Heart left ventricle (tissue), 16 donors: ENCODE measurements around the gene TBC1D12. TPM values are rescaled to one million over a fixed set of nuclear protein-coding genes. Genes with fewer than 3 reads are reported as not detected.
"Not testable (repeated sequence)": the region's sequence is repeated elsewhere in the genome, so short reads cannot be mapped to it uniquely, and the experiment has no call there.

ENCODE experiments used
- ATAC-seq, 4 donors: fragments of 200-7000 bp; cut with Tn5 transposase; one replicate each; pipeline ENCODE4 v1.9.1; 2020 to 2022; ENCODE audit warnings: moderate library complexity in 4 of 4, mild to moderate bottlenecking in 3 of 4, moderate number of reproducible peaks in 1 of 4
- DNase-seq, 5 donors: peaks; one replicate each; pipeline ENCODE4 v3.0.0-alpha.2; 2020
- H3K27ac ChIP-seq, 12 donors: fragments of 200-600 bp; sonication (generic) in 4 of 12; one replicate each; pipeline versions ENCODE4 v1.5.0 to v1.8.0; 2016 to 2022; ENCODE audit warnings: mild to moderate bottlenecking in 2 of 12
- H3K27me3 ChIP-seq, 9 donors: fragments of 200-600 bp; sonication (generic) in 2 of 9; one replicate each; pipeline versions ENCODE4 v1.5.1 to v1.8.0; 2016 to 2022; ENCODE audit warnings: mild to moderate bottlenecking in 3 of 9
- H3K36me3 ChIP-seq, 9 donors: fragments of 200-600 bp; sonication (generic) in 2 of 9; one replicate each; pipeline versions ENCODE4 v1.5.0 to v1.8.0; 2018 to 2022; ENCODE audit warnings: mild to moderate bottlenecking in 2 of 9
- H3K4me1 ChIP-seq, 12 donors: fragments of 200-600 bp; sonication (generic) in 4 of 12; one replicate each; pipeline versions ENCODE4 v1.5.0 to v1.8.0; 2016 to 2022; ENCODE audit warnings: mild to moderate bottlenecking in 3 of 12
- H3K4me3 ChIP-seq, 12 donors: fragments of 200-600 bp; sonication (generic) in 4 of 12; one replicate each; pipeline versions ENCODE4 v1.5.0 to v1.8.0; 2017 to 2022; ENCODE audit warnings: mild to moderate bottlenecking in 9 of 12, moderate library complexity in 4 of 12
- H3K9me3 ChIP-seq, 12 donors: fragments of 200-600 bp; sonication (generic) in 4 of 12; one replicate each; pipeline versions ENCODE4 v1.5.0 to v1.8.0; 2016 to 2022; ENCODE audit warnings: mild to moderate bottlenecking in 1 of 12
- POLR2A ChIP-seq, 2 donors: fragments of 450-650 bp; IDR thresholded peaks; one replicate each; pipeline ENCODE4 v1.6.1; 2017; ENCODE audit warnings: antibody characterized with exemption in 2 of 2, mild to moderate bottlenecking in 2 of 2, moderate library complexity in 2 of 2
- WGBS, 4 donors: extraction: QIAGEN DNeasy Blood & Tissue Kit in 2 of 4; methylation state at CpG; one replicate each; pipeline versions ENCODE4 v1.1.5 to v1.1.7; 2013 to 2018; 5-methylcytosine and 5-hydroxymethylcytosine counted together
- intact Hi-C, 10 donors: fragments of 100-400 bp; cut with DNase I; formaldehyde crosslinking; loops; one replicate each; pipeline versions ENCODE4 v1.11.1 to v1.14.2; 2022
- polyA plus RNA-seq, 2 donors: library from polyadenylated mRNA; stranded (reverse); fragments of 200-250 nt; gene quantifications; one replicate each; pipeline ENCODE4 v1.2.3, GENCODE V29; 2013
- total RNA-seq, 9 donors: library from RNA; depleted of rRNA in 2 of 9; stranded (reverse); fragments of >200 nt in 2 of 9; fragmentation: NEBNext Ultra II Directional in 3 of 9; extraction: Animal tissue kit (Norgen Biotek cat#: 25700) in 3 of 9; gene quantifications; one replicate each; pipeline versions ENCODE4 v1.1.0 to v1.2.4, GENCODE V29; 2016 to 2023
- TF ChIP-seq, protein P1 (sequence below), 12 donors: fragments of 200-600 bp; sonication (generic) in 4 of 12; IDR thresholded peaks; one replicate each; pipeline versions ENCODE4 v1.5.0 to v1.8.0; 2018 to 2022; ENCODE audit warnings: antibody characterized with exemption in 12 of 12, mild to moderate bottlenecking in 5 of 12
- donor health status: ischemic (EF 13 %, LVEDD 7.1; RV severe dilation, severe dysfunction).
- donor health status: healthy with polysubstance abuse.
- donor health status: DM: no; HTN: yes; CAD: no.
- donor health status: DM: no; HTN: no; CAD: no.
- donor health status: ischemic (EF 25% LVEDD 6.9; RV normal size, moderate dysfunction).
- donor health status: ischemic (EF 25% LVEDD 5.7; RV mildly dilated, moderate dysfunction).
- donor health status: healthy.
- donor health status: DM: yes; HTN: yes; CAD: no.
- donor health status: ischemic (EF 35%, LVEDD 5.7; RV mildly dilated, moderate dysfunction).
- donor health status: nonischemic (EF 11% LVEDD 7.7; RV severe dilation, severe dysfunction).
- donor health status: DM: yes; HTN: yes; CAD: no.
- donor health status: PGD.
- donor health status: ischemic (EF 29% LVEDD 5.4; RV normal size, mild dysfunction).
- donor health status: nonischemic (EF 23%, LVEDD 6.1; RV moderate dilation, normal function).

Gene TBC1D12
- total and polyA plus RNA-seq, 11 donors, result 3.5 to 9.6 (median 5.2) TPM

DNA sequence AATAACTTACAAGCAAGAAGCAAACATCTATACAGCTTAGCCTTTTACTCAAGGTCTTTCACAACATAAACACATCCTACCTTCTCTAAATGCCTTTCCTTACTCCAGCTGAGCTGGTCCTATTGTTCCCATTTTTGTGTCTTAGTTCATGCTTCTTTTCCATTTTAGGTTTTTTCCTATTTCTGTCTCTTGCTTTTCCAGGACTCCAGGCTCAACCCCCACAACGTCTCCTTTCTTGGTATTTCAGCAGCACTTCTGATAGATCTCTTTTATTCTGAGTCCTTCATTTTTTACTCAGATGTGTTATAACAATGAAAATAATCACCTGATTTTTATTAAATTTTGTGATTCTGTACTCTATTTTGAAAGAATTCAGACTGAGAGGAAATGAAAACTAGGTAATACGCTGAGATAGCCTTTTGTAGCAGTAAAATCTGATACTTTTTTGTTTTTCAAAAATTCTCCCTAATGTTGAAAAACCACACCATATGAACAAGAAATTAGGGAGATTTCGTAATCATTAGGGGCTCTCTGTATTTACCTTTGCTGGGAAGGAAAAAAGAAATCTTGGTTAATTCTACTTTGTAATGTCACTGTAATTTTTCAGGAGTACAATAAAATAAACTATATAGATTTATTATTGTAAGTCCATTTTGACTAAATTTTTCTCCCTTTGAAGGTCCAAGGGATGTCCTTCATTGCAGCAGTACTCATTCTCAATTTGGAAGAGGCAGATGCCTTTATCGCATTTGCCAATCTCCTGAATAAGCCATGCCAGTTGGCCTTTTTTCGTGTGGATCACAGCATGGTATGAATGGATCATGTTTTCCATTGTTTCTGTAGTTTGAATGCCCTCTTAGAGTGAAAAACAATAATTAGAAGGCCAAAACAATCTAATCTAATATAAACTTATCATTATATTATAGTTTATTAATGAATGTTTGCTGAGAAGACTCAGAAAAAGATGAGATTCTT, 119.2 kb downstream of the TBC1D12 start:
- no peaks in the 10 kb centered on the region for H3K9me3 ChIP-seq
- H3K36me3 ChIP-seq, result peaks cover 0 to 65% (median 16%) of the 10 kb centered on the region in 9 donors
- 92 to 96% (median 94%) methylated on average over 5 of the region's 5 CpGs for WGBS, 4 donors
- H3K4me3 ChIP-seq, result no peak overlapping the region
- no peaks in the 10 kb centered on the region for H3K27me3 ChIP-seq
- no peak overlapping the region for H3K27ac ChIP-seq
- TF ChIP-seq POLR2A (IDR thresholded peaks at IDR 0.05), result no peak
- TF ChIP-seq, protein P1, sequence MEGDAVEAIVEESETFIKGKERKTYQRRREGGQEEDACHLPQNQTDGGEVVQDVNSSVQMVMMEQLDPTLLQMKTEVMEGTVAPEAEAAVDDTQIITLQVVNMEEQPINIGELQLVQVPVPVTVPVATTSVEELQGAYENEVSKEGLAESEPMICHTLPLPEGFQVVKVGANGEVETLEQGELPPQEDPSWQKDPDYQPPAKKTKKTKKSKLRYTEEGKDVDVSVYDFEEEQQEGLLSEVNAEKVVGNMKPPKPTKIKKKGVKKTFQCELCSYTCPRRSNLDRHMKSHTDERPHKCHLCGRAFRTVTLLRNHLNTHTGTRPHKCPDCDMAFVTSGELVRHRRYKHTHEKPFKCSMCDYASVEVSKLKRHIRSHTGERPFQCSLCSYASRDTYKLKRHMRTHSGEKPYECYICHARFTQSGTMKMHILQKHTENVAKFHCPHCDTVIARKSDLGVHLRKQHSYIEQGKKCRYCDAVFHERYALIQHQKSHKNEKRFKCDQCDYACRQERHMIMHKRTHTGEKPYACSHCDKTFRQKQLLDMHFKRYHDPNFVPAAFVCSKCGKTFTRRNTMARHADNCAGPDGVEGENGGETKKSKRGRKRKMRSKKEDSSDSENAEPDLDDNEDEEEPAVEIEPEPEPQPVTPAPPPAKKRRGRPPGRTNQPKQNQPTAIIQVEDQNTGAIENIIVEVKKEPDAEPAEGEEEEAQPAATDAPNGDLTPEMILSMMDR (IDR thresholded peaks at IDR 0.05), result no peak
- intact Hi-C loops, result no loop called here
- ATAC-seq (no peak), DNase-seq (no peak)
- no peaks in the 10 kb centered on the region for H3K4me1 ChIP-seq

DNA sequence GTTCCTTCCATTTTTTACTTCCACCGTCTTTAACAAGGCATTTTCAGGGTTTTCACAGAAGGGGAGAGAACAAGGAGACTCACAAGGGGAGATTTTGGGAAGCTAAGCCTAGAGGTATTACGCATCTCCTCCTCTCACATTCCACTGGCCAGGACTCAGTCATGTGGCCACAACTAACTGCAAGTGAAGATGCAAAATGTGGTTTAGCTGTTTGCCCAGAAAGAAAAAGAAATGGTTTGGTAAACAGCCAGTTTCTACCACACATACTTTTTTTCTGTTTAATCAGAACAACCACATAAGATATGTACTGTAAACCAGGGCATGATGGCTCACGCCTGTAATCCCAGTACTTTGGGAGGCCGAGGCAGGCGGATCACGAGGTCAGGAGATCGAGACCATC, 121.8 kb downstream of the TBC1D12 start:
- Histone ChIP-seq H3K27me3 (no peaks in the 10 kb centered on the region), H3K4me1 (no peaks in the 10 kb centered on the region), H3K4me3 (no peak overlapping the region), H3K27ac (no peak overlapping the region), H3K36me3 (peaks cover 0 to 64% (median 16%) of the 10 kb centered on the region in 9 donors), H3K9me3 (no peaks in the 10 kb centered on the region)
- WGBS, 4 donors, result 86 to 95% (median 91%) methylated on average over 7 of the region's 7 CpGs
- intact Hi-C loops, result no loop called here
- no peak for ATAC-seq
- no peak for DNase-seq
- no peak for TF ChIP-seq POLR2A (IDR thresholded peaks at IDR 0.05)
- TF ChIP-seq, protein P1 (IDR thresholded peaks at IDR 0.05), result no peak

DNA sequence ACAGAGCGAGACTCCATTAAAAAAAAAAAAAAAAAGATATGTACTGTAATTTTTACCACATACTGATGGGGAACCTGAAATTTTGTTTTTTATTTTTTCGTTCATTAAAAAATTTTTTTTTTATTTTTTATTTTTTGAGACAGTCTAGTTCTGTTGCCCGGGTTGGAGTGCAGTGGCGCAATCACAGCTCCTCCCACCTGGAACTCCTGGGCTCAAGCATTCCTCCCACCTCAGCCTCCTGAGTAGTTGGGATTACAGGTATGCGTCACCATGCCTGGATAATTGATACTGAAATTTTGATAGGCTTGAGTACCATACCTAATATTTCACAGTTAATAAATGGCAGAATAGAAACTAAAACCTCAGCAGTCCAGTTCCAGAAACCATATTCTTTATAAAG, 122.4 kb downstream of the TBC1D12 start:
- 97 to 98% (median 98%) methylated on average over 5 of the region's 5 CpGs for WGBS, 4 donors
- TF ChIP-seq, protein P1 (IDR thresholded peaks at IDR 0.05), result no peak
- no peak for TF ChIP-seq POLR2A (IDR thresholded peaks at IDR 0.05)
- Histone ChIP-seq H3K9me3 (no peaks in the 10 kb centered on the region), H3K4me1 (no peaks in the 10 kb centered on the region), H3K27ac (no peak overlapping the region), H3K36me3 (peaks cover 0 to 67% (median 16%) of the 10 kb centered on the region in 9 donors), H3K27me3 (no peaks in the 10 kb centered on the region), H3K4me3 (no peak overlapping the region)
- ATAC-seq (no peak), DNase-seq (no peak)
- intact Hi-C loops, result no loop called here

DNA sequence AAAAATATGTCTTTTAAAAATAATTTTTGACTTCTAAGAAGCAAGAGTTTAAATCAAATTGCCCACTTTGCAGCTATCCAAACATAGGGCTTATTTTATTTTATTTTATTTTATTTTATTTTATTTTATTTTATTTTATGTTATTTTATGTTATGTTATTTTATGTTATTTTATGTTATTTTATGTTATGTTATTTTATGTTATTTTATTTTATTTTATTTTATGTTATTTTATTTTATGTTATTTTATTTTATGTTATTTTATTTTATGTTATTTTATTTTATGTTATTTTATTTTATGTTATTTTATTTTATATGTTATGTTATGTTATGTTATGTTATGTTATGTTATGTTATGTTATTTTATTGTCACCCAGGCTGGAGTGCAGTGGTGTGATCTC, 129.2 kb downstream of the TBC1D12 start:
- intact Hi-C loops, H3K4me1 ChIP-seq, H3K4me3 ChIP-seq, DNase-seq, H3K27ac ChIP-seq, ATAC-seq, H3K27me3 ChIP-seq, H3K9me3 ChIP-seq: not testable (repeated sequence)
- peaks cover 0 to 68% (median 26%) of the 10 kb centered on the region in 9 donors for H3K36me3 ChIP-seq
